OCI-LY1 (cell line): ENCODE results near the gene ADAMTS18.

ENCODE experiments used
- CTCF ChIP-seq: fragments of 200-600 bp; sonication (generic), shearing (Covaris generic); IDR thresholded peaks from 2 replicates; pipeline ENCODE4 v1.5.1; 2017; ENCODE audit warnings: mild to moderate bottlenecking, antibody characterized with exemption, low read length, moderate library complexity, mixed read lengths
- EZH2 ChIP-seq: fragments of 200-600 bp; sonication (generic), shearing (Covaris generic); IDR thresholded peaks from 2 replicates; pipeline ENCODE4 v1.8.0; 2017; ENCODE audit warnings: borderline replicate concordance, mixed run types, mild to moderate bottlenecking, antibody characterized with exemption, low read length, moderate library complexity, mixed read lengths

- no peak for TF ChIP-seq EZH2
- no peak for TF ChIP-seq CTCF
Measured at GRCh38 chr16:77307426-77308162, 127.2 kb downstream of the ADAMTS18 start.
